K562 (cell line): ENCODE results near the gene ZNF385C. TPM values are rescaled to one million over a fixed set of nuclear protein-coding genes. Genes with fewer than 3 reads are reported as not detected.
A peak's percentile ranks its signal among the peaks of the same experiment; 100 is the strongest.

Source experiments
- ATAC-seq: fragments of 200-7000 bp; cut with Tn5 transposase; 3 replicates; pipeline ENCODE4 v1.9.1; 2020; ENCODE audit warnings: moderate library complexity
- BruUV-seq: library from RNA; stranded (reverse); fragments of 400-500 nt; replicated peaks from 2 replicates; lab custom pipeline; 2021; lab: Mats Ljungman, UMichigan
- CTCF ChIA-PET: fragments of 300-600 bp; formaldehyde crosslinking; extraction: SDS; loops from one replicate; lab custom pipeline; 2021; ENCODE audit warnings: low intra/inter-chr PET ratio; lab: Yijun Ruan, JAX
- POLR2A ChIA-PET: fragments of 300-600, 350-650 bp; sonication (Branson Sonifier 250); formaldehyde crosslinking; extraction: SDS; loops from one replicate; lab custom pipeline; 2021; ENCODE audit warnings: antibody characterized with exemption, inconsistent platforms; lab: Yijun Ruan, JAX
- DNase-seq, 4 experiments: peaks; one replicate each; pipeline versions ENCODE4 v3.0.0 to v3.0.0-alpha.2; 2011 to 2018; ENCODE audit warnings: low spot score in 3 of 4, mixed read lengths in 3 of 4; ENCODE audit errors: extremely low read depth in 1 of 4
- FAIRE-seq: peaks from 2 replicates; lab custom pipeline; 2011; peaks lifted over from hg19 to GRCh38; lab: Jason Lieb, UNC
- H2AFZ ChIP-seq: 2 replicates; pipeline ENCODE4 v1.6.0; 2011; ENCODE audit warnings: low read depth, low read length, control low read depth, inconsistent platforms
- H3K27ac ChIP-seq: fragments of 200-600 bp; 3 replicates; pipeline ENCODE4 v1.8.0; 2011; ENCODE audit warnings: low read depth, mild to moderate bottlenecking, control low read depth, inconsistent platforms, low read length, moderate library complexity, mixed read lengths; ENCODE audit errors: extremely low read depth
- H3K27me3 ChIP-seq, 2 experiments: fragments of 300-600 bp in 1 of 2; 2 replicates in 1 of 2; 3 replicates in 1 of 2; pipeline versions ENCODE4 v1.6.0 to v1.8.0; 2011; ENCODE audit warnings: inconsistent platforms in 2 of 2, low read length in 2 of 2, mild to moderate bottlenecking in 1 of 2, mixed read lengths in 1 of 2, moderate library complexity in 1 of 2; ENCODE audit not compliant: control insufficient read depth in 2 of 2, insufficient read depth in 2 of 2
- H3K36me3 ChIP-seq: fragments of 300-600 bp; 3 replicates; pipeline ENCODE4 v1.8.0; 2011; ENCODE audit warnings: mild to moderate bottlenecking, low read length, inconsistent platforms; ENCODE audit not compliant: control insufficient read depth, insufficient read depth
- H3K4me1 ChIP-seq, 2 experiments: fragments of 200-600 bp in 1 of 2; replicated peaks in 1 of 2; 2 replicates in 1 of 2; 3 replicates in 1 of 2; pipeline versions ENCODE4 v1.5.1 to v1.8.0; 2011; ENCODE audit warnings: inconsistent platforms in 2 of 2, low read length in 2 of 2, mild to moderate bottlenecking in 1 of 2, mixed read lengths in 1 of 2, moderate library complexity in 1 of 2; ENCODE audit not compliant: control insufficient read depth in 2 of 2, insufficient read depth in 2 of 2
- H3K4me2 ChIP-seq: 2 replicates; pipeline ENCODE4 v1.6.1; 2011; ENCODE audit warnings: low read length, control low read depth, inconsistent platforms, mixed read lengths; ENCODE audit not compliant: insufficient read depth
- H3K4me3 ChIP-seq: fragments of 200-600 bp; sonication (generic), shearing (Covaris generic); 2 replicates; pipeline ENCODE4 v1.5.1; 2016; ENCODE audit warnings: control low read depth, inconsistent platforms
- H3K79me2 ChIP-seq: fragments of 200-600 bp; 3 replicates; pipeline ENCODE4 v1.8.0; 2011; ENCODE audit warnings: low read length, inconsistent platforms; ENCODE audit not compliant: control insufficient read depth, insufficient read depth
- H3K9ac ChIP-seq, 2 experiments: 2 replicates each; pipeline versions ENCODE4 v1.6.0 to v1.6.1; 2011; ENCODE audit warnings: low read depth in 2 of 2, low read length in 2 of 2, control low read depth in 1 of 2, inconsistent platforms in 1 of 2, mild to moderate bottlenecking in 1 of 2, mixed read lengths in 1 of 2; ENCODE audit not compliant: insufficient read depth in 1 of 2
- H3K9me1 ChIP-seq: one replicate; pipeline ENCODE4 v1.6.0; 2011; ENCODE audit warnings: inconsistent platforms, mild to moderate bottlenecking, low read length, moderate library complexity; ENCODE audit not compliant: control insufficient read depth, insufficient read depth
- H3K9me3 ChIP-seq: replicated peaks from 2 replicates; pipeline ENCODE4 v1.5.1; 2011; ENCODE audit warnings: low read depth, low read length, inconsistent platforms; ENCODE audit not compliant: control insufficient read depth, insufficient read depth
- H4K20me1 ChIP-seq: replicated peaks from 2 replicates; pipeline ENCODE4 v1.6.1; 2011; ENCODE audit warnings: low read length, inconsistent platforms, mixed read lengths; ENCODE audit not compliant: control insufficient read depth, insufficient read depth
- BCOR ChIP-seq: fragments of 450-650 bp; IDR thresholded peaks from 2 replicates; pipeline ENCODE4 v1.6.1; 2016
- C11orf30 ChIP-seq: fragments of 450-650 bp; IDR thresholded peaks from 2 replicates; pipeline ENCODE4 v1.6.1; 2016; ENCODE audit warnings: low read depth, mild to moderate bottlenecking
- KDM5B ChIP-seq: fragments of 200-600 bp; sonication (generic); IDR thresholded peaks from 2 replicates; pipeline ENCODE4 v1.6.1; 2012; ENCODE audit warnings: low read depth, mild to moderate bottlenecking, moderate library complexity, low read length, control low read depth, inconsistent platforms; ENCODE audit not compliant: insufficient replicate concordance
- MAFF ChIP-seq: IDR thresholded peaks from 2 replicates; pipeline ENCODE4 v1.6.1; 2012; ENCODE audit warnings: low read length, improper control_type of control experiment
- MAFG ChIP-seq: fragments of 450-650 bp; conservative IDR thresholded peaks from 2 replicates; pipeline ENCODE4 v1.6.1; 2016; ENCODE audit warnings: missing genetic modification characterization, missing compliant biosample characterization
- MAFK ChIP-seq: IDR thresholded peaks from 2 replicates; pipeline ENCODE4 v1.6.1; 2011; ENCODE audit warnings: low read length, improper control_type of control experiment
- PHF20 ChIP-seq: fragments of 450-650 bp; IDR thresholded peaks from 2 replicates; pipeline ENCODE4 v1.6.1; 2018; ENCODE audit not compliant: partially characterized antibody
- RB1 ChIP-seq: fragments of 450-650 bp; IDR thresholded peaks from 2 replicates; pipeline ENCODE4 v1.6.1; 2017; ENCODE audit warnings: low read depth, mild to moderate bottlenecking
- RFX1 ChIP-seq: fragments of 450-650 bp; IDR thresholded peaks from 2 replicates; pipeline ENCODE4 v1.6.1; 2016; ENCODE audit warnings: mild to moderate bottlenecking, moderate library complexity
- ZNF143 ChIP-seq: sonication (generic); formaldehyde crosslinking; IDR thresholded peaks from 2 replicates; pipeline ENCODE4 v1.9.0; 2022; ENCODE audit warnings: mild to moderate bottlenecking, missing genetic modification reagents
- ZNF174 ChIP-seq: fragments of 250-450 bp; sonication (Bioruptor Pico); IDR thresholded peaks from 2 replicates; pipeline ENCODE4 v1.4.0; 2020; ENCODE audit warnings: mild to moderate bottlenecking
- ZNF23 ChIP-seq: fragments of 250-450 bp; sonication (Bioruptor Pico); IDR thresholded peaks from 2 replicates; pipeline ENCODE4 v1.4.0; 2020; ENCODE audit warnings: mild to moderate bottlenecking
- ZNF324 ChIP-seq: fragments of 250-450 bp; sonication (Bioruptor Pico); IDR thresholded peaks from 2 replicates; pipeline ENCODE4 v1.4.0; 2020; ENCODE audit warnings: mild to moderate bottlenecking
- ZNF408 ChIP-seq: fragments of 250-450 bp; sonication (Bioruptor Pico); IDR thresholded peaks from 2 replicates; pipeline ENCODE4 v1.4.0; 2020; ENCODE audit warnings: low read depth, mild to moderate bottlenecking, moderate library complexity
- ZNF668 ChIP-seq: fragments of 250-450 bp; sonication (Bioruptor Pico); IDR thresholded peaks from 2 replicates; pipeline ENCODE4 v1.8.0; 2022; ENCODE audit warnings: mild to moderate bottlenecking, inconsistent platforms
- WGBS: fragments of 100-300 bp; shearing (Covaris generic); methylation state at CpG from one replicate; pipeline ENCODE4 v1.1.6; 2016; ENCODE audit warnings: low coverage, mixed read lengths; ENCODE audit not compliant: insufficient coverage; ENCODE audit errors: missing lambda C conversion rate; 5-methylcytosine and 5-hydroxymethylcytosine counted together
- in situ Hi-C: fragments of 300-500 bp; cut with MboI; formaldehyde crosslinking; loops from 4 replicates; pipeline ENCODE4 v1.15.0; 2018; ENCODE audit warnings: inconsistent platforms, mixed read lengths
- intact Hi-C: fragments of 100-400 bp; cut with micrococcal nuclease; formaldehyde crosslinking; loops from 2 replicates; pipeline ENCODE4 v1.14.2; 2022
- polyA plus RNA-seq, 8 experiments: library from polyadenylated mRNA; depleted of rRNA in 4 of 8; stranded (reverse) in 5 of 8; unstranded in 3 of 8; fragments of >200 nt; fragmentation: Nextera tagmentation in 2 of 8; fragmentation: Illumina TruSeq in 1 of 8; extraction: Ambion mirVana in 2 of 8; extraction: Trizol in 1 of 8; gene quantifications; 2 replicates each; pipeline versions ENCODE4 v1.2.1 to v1.2.3, GENCODE V29; 2011 to 2014; ENCODE audit warnings: inconsistent platforms in 1 of 8, missing spikeins in 1 of 8
- total RNA-seq, 7 experiments: library from RNA; depleted of rRNA in 6 of 7; stranded (reverse); fragments of >200 nt in 6 of 7; fragmentation: Illumina TruSeq in 2 of 7; extraction: Trizol in 2 of 7; gene quantifications; 2 replicates each; pipeline versions ENCODE4 v1.2.1 to v1.2.3, GENCODE V29; 2011 to 2021; ENCODE audit warnings: low replicate concordance in 1 of 7
- TF ChIP-seq, protein P1 (sequence below): fragments of 250-450 bp; sonication (Bioruptor Pico); IDR thresholded peaks from 2 replicates; pipeline ENCODE4 v1.6.1; 2021; ENCODE audit warnings: mild to moderate bottlenecking
- TF ChIP-seq, protein P2 (sequence below): IDR thresholded peaks from 2 replicates; pipeline ENCODE4 v1.6.1; 2011; ENCODE audit warnings: borderline replicate concordance, low read depth, mild to moderate bottlenecking, moderate library complexity, low read length; ENCODE audit not compliant: insufficient read depth, poor library complexity, severe bottlenecking
- TF ChIP-seq, protein P3 (sequence below): fragments of 250-450 bp; sonication (Bioruptor Pico); IDR thresholded peaks from 2 replicates; pipeline ENCODE4 v1.5.0; 2021
- TF ChIP-seq, protein P4 (sequence below): fragments of 200-400 bp; formaldehyde crosslinking; IDR thresholded peaks from 2 replicates; pipeline ENCODE4 v1.6.1; 2017; ENCODE audit warnings: mild to moderate bottlenecking, low read depth, low read length, moderate library complexity

Gene ZNF385C
- total and polyA plus RNA-seq, 9 of the 15 experiments (the other 6 are each of a cell fraction or from before 2014, with no cell fraction given): 0.03 to 0.35 (median 0.18) TPM; not detected in 1

DNA sequence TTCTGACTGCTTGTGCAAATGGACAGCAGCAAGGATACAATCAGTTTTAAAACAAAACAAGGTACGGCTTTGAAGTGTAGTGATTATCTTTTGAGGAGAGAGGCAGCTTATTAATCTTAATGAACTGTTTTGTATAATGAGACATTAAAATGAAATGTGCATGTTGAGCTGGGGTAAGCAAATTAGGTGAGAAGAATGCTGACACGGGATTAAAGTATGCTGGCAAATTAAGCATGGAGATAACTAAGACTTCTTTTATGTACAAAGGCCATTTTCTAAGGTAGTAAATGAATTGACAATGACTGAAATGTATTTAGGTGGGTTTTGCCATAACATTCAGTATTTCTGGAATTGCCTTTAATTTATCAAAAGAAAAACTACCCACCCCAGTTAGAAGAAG lies 99.8 kb downstream of the ZNF385C start:
- H3K36me3 ChIP-seq: peaks cover 89% of the 10 kb centered on the region
- H3K4me1 ChIP-seq: no peaks in the 10 kb centered on the region; a peak in 1 of 5 replicates
- BruUV-seq: no TSS peak
- no peak for DNase-seq
- no peaks in the 10 kb centered on the region for H3K27me3 ChIP-seq
- H3K79me2 ChIP-seq: peaks cover 27% of the 10 kb centered on the region
- in situ Hi-C loops (no loop called here), intact Hi-C loops (no loop called here)
- H2AFZ ChIP-seq: no peak overlapping the region
- H3K9me3 ChIP-seq: no peaks in the 10 kb centered on the region
- H3K4me3 ChIP-seq: no peak overlapping the region
- ATAC-seq: no peak
- H4K20me1 ChIP-seq: peaks cover 9% of the 10 kb centered on the region; the same call in 1 of the 2 replicates
- 35% methylated on average over 2 of the region's 2 CpGs for WGBS
- H3K27ac ChIP-seq: no peak overlapping the region
- no peaks in the 10 kb centered on the region for H3K9me1 ChIP-seq
- H3K4me2 ChIP-seq: no peak overlapping the region
- POLR2A ChIA-PET: interaction anchor here (1.3 to 3.9 kb wide), 3 partner anchors 10 to 18 kb away, joined by 3 to 16 read pairs (median 5); partner anchors contain the start of gene DNAJC7
- no peak overlapping the region for H3K9ac ChIP-seq
- CTCF ChIA-PET: no interaction called here
- no peak for FAIRE-seq
- TF ChIP-seq ZNF174 (CRISPR knock-in tag) (no peak), MAFG (tag) (peak; percentile 41; the same call in 1 of the 2 replicates), BCOR (no peak), KDM5B (no peak), ZNF324 (no peak), PHF20 (no peak), RB1 (no peak), ZNF143 (CRISPR knock-in tag) (no peak), C11orf30 (peak; percentile 66), RFX1 (no peak), ZNF668 (CRISPR knock-in tag) (no peak), MAFK (peak; percentile 62; the same call in 1 of the 2 replicates), ZNF23 (CRISPR knock-in tag) (no peak), MAFF (peak; percentile 66), ZNF408 (CRISPR knock-in tag) (no peak)
- TF ChIP-seq, protein P1, sequence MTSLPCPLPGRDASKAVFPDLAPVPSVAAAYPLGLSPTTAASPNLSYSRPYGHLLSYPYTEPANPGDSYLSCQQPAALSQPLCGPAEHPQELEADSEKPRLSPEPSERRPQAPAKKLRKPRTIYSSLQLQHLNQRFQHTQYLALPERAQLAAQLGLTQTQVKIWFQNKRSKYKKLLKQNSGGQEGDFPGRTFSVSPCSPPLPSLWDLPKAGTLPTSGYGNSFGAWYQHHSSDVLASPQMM (CRISPR knock-in tag): no peak
- TF ChIP-seq, protein P2, sequence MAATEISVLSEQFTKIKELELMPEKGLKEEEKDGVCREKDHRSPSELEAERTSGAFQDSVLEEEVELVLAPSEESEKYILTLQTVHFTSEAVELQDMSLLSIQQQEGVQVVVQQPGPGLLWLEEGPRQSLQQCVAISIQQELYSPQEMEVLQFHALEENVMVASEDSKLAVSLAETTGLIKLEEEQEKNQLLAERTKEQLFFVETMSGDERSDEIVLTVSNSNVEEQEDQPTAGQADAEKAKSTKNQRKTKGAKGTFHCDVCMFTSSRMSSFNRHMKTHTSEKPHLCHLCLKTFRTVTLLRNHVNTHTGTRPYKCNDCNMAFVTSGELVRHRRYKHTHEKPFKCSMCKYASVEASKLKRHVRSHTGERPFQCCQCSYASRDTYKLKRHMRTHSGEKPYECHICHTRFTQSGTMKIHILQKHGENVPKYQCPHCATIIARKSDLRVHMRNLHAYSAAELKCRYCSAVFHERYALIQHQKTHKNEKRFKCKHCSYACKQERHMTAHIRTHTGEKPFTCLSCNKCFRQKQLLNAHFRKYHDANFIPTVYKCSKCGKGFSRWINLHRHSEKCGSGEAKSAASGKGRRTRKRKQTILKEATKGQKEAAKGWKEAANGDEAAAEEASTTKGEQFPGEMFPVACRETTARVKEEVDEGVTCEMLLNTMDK: no peak
- TF ChIP-seq, protein P3, sequence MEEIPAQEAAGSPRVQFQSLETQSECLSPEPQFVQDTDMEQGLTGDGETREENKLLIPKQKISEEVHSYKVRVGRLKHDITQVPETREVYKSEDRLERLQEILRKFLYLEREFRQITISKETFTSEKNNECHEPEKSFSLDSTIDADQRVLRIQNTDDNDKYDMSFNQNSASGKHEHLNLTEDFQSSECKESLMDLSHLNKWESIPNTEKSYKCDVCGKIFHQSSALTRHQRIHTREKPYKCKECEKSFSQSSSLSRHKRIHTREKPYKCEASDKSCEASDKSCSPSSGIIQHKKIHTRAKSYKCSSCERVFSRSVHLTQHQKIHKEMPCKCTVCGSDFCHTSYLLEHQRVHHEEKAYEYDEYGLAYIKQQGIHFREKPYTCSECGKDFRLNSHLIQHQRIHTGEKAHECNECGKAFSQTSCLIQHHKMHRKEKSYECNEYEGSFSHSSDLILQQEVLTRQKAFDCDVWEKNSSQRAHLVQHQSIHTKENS (CRISPR knock-in tag): no peak
- TF ChIP-seq, protein P4, sequence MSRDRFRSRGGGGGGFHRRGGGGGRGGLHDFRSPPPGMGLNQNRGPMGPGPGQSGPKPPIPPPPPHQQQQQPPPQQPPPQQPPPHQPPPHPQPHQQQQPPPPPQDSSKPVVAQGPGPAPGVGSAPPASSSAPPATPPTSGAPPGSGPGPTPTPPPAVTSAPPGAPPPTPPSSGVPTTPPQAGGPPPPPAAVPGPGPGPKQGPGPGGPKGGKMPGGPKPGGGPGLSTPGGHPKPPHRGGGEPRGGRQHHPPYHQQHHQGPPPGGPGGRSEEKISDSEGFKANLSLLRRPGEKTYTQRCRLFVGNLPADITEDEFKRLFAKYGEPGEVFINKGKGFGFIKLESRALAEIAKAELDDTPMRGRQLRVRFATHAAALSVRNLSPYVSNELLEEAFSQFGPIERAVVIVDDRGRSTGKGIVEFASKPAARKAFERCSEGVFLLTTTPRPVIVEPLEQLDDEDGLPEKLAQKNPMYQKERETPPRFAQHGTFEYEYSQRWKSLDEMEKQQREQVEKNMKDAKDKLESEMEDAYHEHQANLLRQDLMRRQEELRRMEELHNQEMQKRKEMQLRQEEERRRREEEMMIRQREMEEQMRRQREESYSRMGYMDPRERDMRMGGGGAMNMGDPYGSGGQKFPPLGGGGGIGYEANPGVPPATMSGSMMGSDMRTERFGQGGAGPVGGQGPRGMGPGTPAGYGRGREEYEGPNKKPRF: no peak
